Trophoblast cell (in vitro differentiated cells and primary cell): ENCODE measurements around the gene PRDX6.

Experiments
- DNase-seq, 2 donors: peaks; one replicate each; pipeline ENCODE4 v3.0.0-alpha.2; 2016
- H2AFZ ChIP-seq: 2 replicates; pipeline ENCODE4 v1.6.1; 2013; ENCODE audit warnings: low read length, moderate library complexity, mild to moderate bottlenecking; ENCODE audit not compliant: insufficient read depth, poor library complexity
- H2AK5ac ChIP-seq: 2 replicates; pipeline ENCODE4 v1.6.1; 2013; ENCODE audit warnings: mild to moderate bottlenecking, low read length
- H2BK120ac ChIP-seq: 2 replicates; pipeline ENCODE4 v1.6.1; 2013; ENCODE audit warnings: low read length, mild to moderate bottlenecking, moderate library complexity; ENCODE audit not compliant: insufficient read depth, poor library complexity
- H2BK12ac ChIP-seq: 2 replicates; pipeline ENCODE4 v1.6.1; 2013; ENCODE audit warnings: mild to moderate bottlenecking, low read length, moderate library complexity
- H2BK5ac ChIP-seq: 2 replicates; pipeline ENCODE4 v1.6.1; 2013; ENCODE audit warnings: low read length, low read depth, moderate library complexity, mild to moderate bottlenecking; ENCODE audit not compliant: poor library complexity
- H3K14ac ChIP-seq: 2 replicates; pipeline ENCODE4 v1.6.1; 2013; ENCODE audit warnings: mild to moderate bottlenecking, low read length
- H3K18ac ChIP-seq: 2 replicates; pipeline ENCODE4 v1.6.1; 2013; ENCODE audit warnings: mild to moderate bottlenecking, low read length
- H3K23ac ChIP-seq: 2 replicates; pipeline ENCODE4 v1.6.1; 2013; ENCODE audit warnings: low read length
- H3K27ac ChIP-seq: 2 replicates; pipeline ENCODE4 v1.5.1; 2013; ENCODE audit warnings: low read depth, mild to moderate bottlenecking, inconsistent platforms, low read length, moderate library complexity
- H3K27me3 ChIP-seq: 2 replicates; pipeline ENCODE4 v1.6.1; 2013; ENCODE audit warnings: inconsistent platforms, mild to moderate bottlenecking, low read length, moderate library complexity; ENCODE audit not compliant: insufficient read depth
- H3K36me3 ChIP-seq, 2 experiments: 1 replicate in 1 of 2; 2 replicates in 1 of 2; pipeline ENCODE4 v1.6.1; 2013; ENCODE audit warnings: low read length in 2 of 2, mild to moderate bottlenecking in 2 of 2, moderate library complexity in 1 of 2; ENCODE audit not compliant: insufficient read depth in 2 of 2, control insufficient read depth in 1 of 2
- H3K4ac ChIP-seq: 2 replicates; pipeline ENCODE4 v1.6.1; 2013; ENCODE audit warnings: low read depth, mild to moderate bottlenecking, low read length, moderate library complexity
- H3K4me1 ChIP-seq, 2 experiments: 1 replicate in 1 of 2; 2 replicates in 1 of 2; pipeline ENCODE4 v1.6.1; 2013; ENCODE audit warnings: low read length in 2 of 2, mild to moderate bottlenecking in 2 of 2, moderate library complexity in 1 of 2; ENCODE audit not compliant: insufficient read depth in 2 of 2, control insufficient read depth in 1 of 2
- H3K4me2 ChIP-seq: 2 replicates; pipeline ENCODE4 v1.6.1; 2013; ENCODE audit warnings: inconsistent platforms, mild to moderate bottlenecking, low read length, moderate library complexity
- H3K4me3 ChIP-seq: 2 replicates; pipeline ENCODE4 v1.5.1; 2013; ENCODE audit warnings: mild to moderate bottlenecking, low read depth, low read length, inconsistent platforms
- H3K79me1 ChIP-seq: one replicate; pipeline ENCODE4 v1.6.1; 2013; ENCODE audit warnings: low read length
- H3K79me2 ChIP-seq: 2 replicates; pipeline ENCODE4 v1.6.1; 2013; ENCODE audit warnings: low read length, mild to moderate bottlenecking; ENCODE audit not compliant: control insufficient read depth, insufficient read depth, poor library complexity
- H3K9ac ChIP-seq: 2 replicates; pipeline ENCODE4 v1.6.1; 2013; ENCODE audit warnings: mild to moderate bottlenecking, low read length
- H3K9me3 ChIP-seq: 2 replicates; pipeline ENCODE4 v1.6.1; 2013; ENCODE audit warnings: low read depth, mild to moderate bottlenecking, control low read depth, inconsistent platforms, low read length; ENCODE audit not compliant: insufficient read depth
- H4K12ac ChIP-seq: 2 replicates; pipeline ENCODE4 v1.6.1; 2013; ENCODE audit warnings: low read depth, mild to moderate bottlenecking, low read length, moderate library complexity
- H4K8ac ChIP-seq: 2 replicates; pipeline ENCODE4 v1.6.1; 2013; ENCODE audit warnings: low read depth, mild to moderate bottlenecking, low read length, moderate library complexity
- H4K91ac ChIP-seq: one replicate; pipeline ENCODE4 v1.6.1; 2013; ENCODE audit warnings: low read depth, mild to moderate bottlenecking, low read length, moderate library complexity

Gene PRDX6

GRCh38 chr1:173532237-173532636 is 55.1 kb downstream of the PRDX6 start:
- no peak overlapping the region for H3K27ac ChIP-seq
- H3K18ac ChIP-seq = no peak overlapping the region

GRCh38 chr1:173536223-173536622 is 59.1 kb downstream of the PRDX6 start:
- Histone ChIP-seq H3K18ac (no peak overlapping the region), H4K91ac (no peak overlapping the region), H2AFZ (no peak overlapping the region), H3K4ac (no peak overlapping the region), H3K4me2 (no peak overlapping the region), H3K36me3 (no peaks in the 10 kb centered on the region), H2BK120ac (no peak overlapping the region), H3K9ac (no peak overlapping the region), H3K79me2 (no peaks in the 10 kb centered on the region), H3K79me1 (no peaks in the 10 kb centered on the region), H3K9me3 (no peaks in the 10 kb centered on the region), H4K8ac (no peak overlapping the region), H3K4me3 (no peak overlapping the region), H3K27me3 (no peaks in the 10 kb centered on the region), H2BK5ac (no peak overlapping the region), H3K4me1 (no peaks in the 10 kb centered on the region), H3K14ac (no peak overlapping the region), H2AK5ac (no peak overlapping the region), H3K27ac (no peak overlapping the region), H3K23ac (no peak overlapping the region), H4K12ac (no peak overlapping the region), H2BK12ac (no peak overlapping the region)
- no peak for DNase-seq

More at GRCh38 chr1:173532237-173532636, 55.1 kb downstream of the PRDX6 start:
- Histone ChIP-seq H3K79me1 (no peaks in the 10 kb centered on the region), H3K4me3 (no peak overlapping the region), H2AK5ac (no peak overlapping the region), H3K23ac (no peak overlapping the region), H3K9me3 (no peaks in the 10 kb centered on the region), H3K36me3 (no peaks in the 10 kb centered on the region), H4K8ac (no peak overlapping the region), H3K14ac (no peak overlapping the region), H3K9ac (no peak overlapping the region), H3K79me2 (no peaks in the 10 kb centered on the region), H4K91ac (no peak overlapping the region), H3K4ac (no peak overlapping the region), H2BK5ac (no peak overlapping the region), H2BK120ac (no peak overlapping the region), H2AFZ (no peak overlapping the region), H3K4me2 (no peak overlapping the region), H3K27me3 (no peaks in the 10 kb centered on the region), H2BK12ac (no peak overlapping the region), H3K4me1 (no peaks in the 10 kb centered on the region), H4K12ac (no peak overlapping the region)
- no peak for DNase-seq
